Right atrium auricular region (tissue), 2 donors: ENCODE results near the gene CEP112. TPM values are rescaled to one million over a fixed set of nuclear protein-coding genes. Genes with fewer than 3 reads are reported as not detected.

Experiments
- DNase-seq: peaks from one replicate; pipeline ENCODE4 v3.0.0-alpha.2; 2019; ENCODE audit warnings: low spot score
- H3K27ac ChIP-seq, 2 donors: fragments of 200-600 bp; sonication (generic); 1 replicate in 1 of 2; 2 replicates in 1 of 2; pipeline ENCODE4 v1.5.1; 2016 to 2019
- H3K27me3 ChIP-seq, 2 donors: fragments of 200-600 bp; sonication (generic); one replicate each; pipeline versions ENCODE4 v1.5.1 to v1.6.0; 2017 to 2019
- H3K36me3 ChIP-seq: fragments of 200-600 bp; sonication (generic); one replicate; pipeline ENCODE4 v1.5.1; 2016
- H3K4me1 ChIP-seq, 2 donors: fragments of 200-600 bp; sonication (generic); one replicate each; pipeline versions ENCODE4 v1.5.1 to v1.6.0; 2017 to 2019
- H3K4me3 ChIP-seq, 2 donors: fragments of 200-600 bp; sonication (generic); 1 replicate in 1 of 2; 2 replicates in 1 of 2; pipeline ENCODE4 v1.5.1; 2017 to 2019; ENCODE audit warnings: mild to moderate bottlenecking in 1 of 2, moderate library complexity in 1 of 2
- H3K9me3 ChIP-seq, 2 donors: fragments of 200-600 bp; sonication (generic); one replicate each; pipeline ENCODE4 v1.5.1; 2019
- total RNA-seq, 2 donors: library from RNA; depleted of rRNA; stranded (reverse); fragments of >200 nt; gene quantifications; one replicate each; pipeline ENCODE4 v1.1.0, GENCODE V29; 2016
- TF ChIP-seq, protein P1 (sequence below), 2 donors: fragments of 200-600 bp; sonication (generic); IDR thresholded peaks; one replicate each; pipeline ENCODE4 v1.5.1; 2019; ENCODE audit warnings: antibody characterized with exemption in 2 of 2

Gene CEP112
- 10 to 100 TPM in 1 of 2 donors, 1 to 10 TPM in 1; 8.1 to 11.2 TPM for total RNA-seq

GRCh38 chr17:66191593-66192377 lies at the start of gene CEP112:
CEP112 (minus strand) TSS chr17:66192133.
- Histone ChIP-seq H3K27me3 (no peaks in the 10 kb centered on the region), H3K4me3 (peak within 1 kb of the TSS; percentile 71 to 84), H3K36me3 (no peaks in the 10 kb centered on the region), H3K9me3 (no peaks in the 10 kb centered on the region), H3K4me1 (peaks cover 0 to 20% of the 10 kb centered on the region in 2 donors), H3K27ac (peak within 1 kb of the TSS; percentile 77 to 83)
- peak; percentile 75 for DNase-seq
- TF ChIP-seq, protein P1, sequence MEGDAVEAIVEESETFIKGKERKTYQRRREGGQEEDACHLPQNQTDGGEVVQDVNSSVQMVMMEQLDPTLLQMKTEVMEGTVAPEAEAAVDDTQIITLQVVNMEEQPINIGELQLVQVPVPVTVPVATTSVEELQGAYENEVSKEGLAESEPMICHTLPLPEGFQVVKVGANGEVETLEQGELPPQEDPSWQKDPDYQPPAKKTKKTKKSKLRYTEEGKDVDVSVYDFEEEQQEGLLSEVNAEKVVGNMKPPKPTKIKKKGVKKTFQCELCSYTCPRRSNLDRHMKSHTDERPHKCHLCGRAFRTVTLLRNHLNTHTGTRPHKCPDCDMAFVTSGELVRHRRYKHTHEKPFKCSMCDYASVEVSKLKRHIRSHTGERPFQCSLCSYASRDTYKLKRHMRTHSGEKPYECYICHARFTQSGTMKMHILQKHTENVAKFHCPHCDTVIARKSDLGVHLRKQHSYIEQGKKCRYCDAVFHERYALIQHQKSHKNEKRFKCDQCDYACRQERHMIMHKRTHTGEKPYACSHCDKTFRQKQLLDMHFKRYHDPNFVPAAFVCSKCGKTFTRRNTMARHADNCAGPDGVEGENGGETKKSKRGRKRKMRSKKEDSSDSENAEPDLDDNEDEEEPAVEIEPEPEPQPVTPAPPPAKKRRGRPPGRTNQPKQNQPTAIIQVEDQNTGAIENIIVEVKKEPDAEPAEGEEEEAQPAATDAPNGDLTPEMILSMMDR (IDR thresholded peaks at IDR 0.05) = no peak

GRCh38 chr17:66240630-66241029 lies 48.7 kb upstream of the CEP112 start:
- Histone ChIP-seq H3K36me3 (no peaks in the 10 kb centered on the region), H3K27me3 (no peaks in the 10 kb centered on the region), H3K4me3 (no peak overlapping the region), H3K27ac (no peak overlapping the region), H3K4me1 (no peaks in the 10 kb centered on the region), H3K9me3 (no peaks in the 10 kb centered on the region)
- TF ChIP-seq, protein P1 (IDR thresholded peaks at IDR 0.05) = no peak
- no peak for DNase-seq

DNA sequence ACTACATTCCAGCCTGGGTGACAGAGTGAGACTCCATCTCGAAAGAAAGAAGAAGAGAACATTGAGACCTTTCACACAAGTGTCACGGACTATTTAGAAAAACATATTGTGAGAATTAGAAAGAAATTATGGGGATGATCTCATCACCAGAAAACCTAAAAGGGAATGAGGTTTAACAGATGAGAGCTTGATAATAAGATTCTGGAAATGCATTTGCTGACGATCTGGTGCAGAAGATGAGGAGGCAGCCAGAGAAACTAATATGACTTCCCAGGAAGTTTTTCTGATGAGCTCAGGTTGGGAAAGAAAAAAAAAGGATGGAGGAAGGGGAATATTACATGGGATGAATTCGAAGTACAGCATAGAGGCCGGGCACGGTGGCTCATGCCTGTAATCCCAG lies 48.1 kb upstream of the CEP112 start:
- Histone ChIP-seq H3K4me3 (no peak overlapping the region), H3K27ac (no peak overlapping the region), H3K9me3 (no peaks in the 10 kb centered on the region), H3K27me3 (no peaks in the 10 kb centered on the region), H3K4me1 (no peaks in the 10 kb centered on the region), H3K36me3 (no peaks in the 10 kb centered on the region)
- TF ChIP-seq, protein P1 (IDR thresholded peaks at IDR 0.05) = no peak
- no peak for DNase-seq

GRCh38 chr17:66235377-66235994 lies 43.6 kb upstream of the CEP112 start:
- no peak overlapping the region for H3K4me3 ChIP-seq
- no peaks in the 10 kb centered on the region for H3K9me3 ChIP-seq
- no peaks in the 10 kb centered on the region for H3K36me3 ChIP-seq
- no peak for DNase-seq
- TF ChIP-seq, protein P1 (IDR thresholded peaks at IDR 0.05) = no peak
- H3K27ac ChIP-seq = no peak overlapping the region
- H3K27me3 ChIP-seq = no peaks in the 10 kb centered on the region
- H3K4me1 ChIP-seq = no peaks in the 10 kb centered on the region

- DNase-seq = no peak
- Histone ChIP-seq H3K36me3 (no peaks in the 10 kb centered on the region), H3K4me1 (no peaks in the 10 kb centered on the region), H3K27me3 (no peaks in the 10 kb centered on the region), H3K4me3 (no peak overlapping the region), H3K9me3 (no peaks in the 10 kb centered on the region), H3K27ac (no peak overlapping the region)
- TF ChIP-seq, protein P1 (IDR thresholded peaks at IDR 0.05) = no peak
Observed at GRCh38 chr17:66234611-66235010, 42.7 kb upstream of the CEP112 start.
